Mucosa of rectum (tissue), 2 donors: ENCODE measurements around the gene PRKAR1B.

Source experiments
- H3K27ac ChIP-seq, 2 donors: one replicate each; pipeline ENCODE4 v1.7.0; 2013; ENCODE audit warnings: inconsistent platforms in 2 of 2, low read depth in 2 of 2, low read length in 2 of 2
- H3K27me3 ChIP-seq, 2 donors: one replicate each; pipeline ENCODE4 v1.7.0; 2013; ENCODE audit warnings: low read length in 2 of 2; ENCODE audit not compliant: control insufficient read depth in 2 of 2, insufficient read depth in 2 of 2
- H3K36me3 ChIP-seq, 2 donors: one replicate each; pipeline ENCODE4 v1.7.0; 2013; ENCODE audit warnings: low read length in 2 of 2; ENCODE audit not compliant: control insufficient read depth in 2 of 2, insufficient read depth in 2 of 2
- H3K4me1 ChIP-seq, 2 donors: one replicate each; pipeline ENCODE4 v1.7.0; 2013; ENCODE audit warnings: low read length in 2 of 2, mild to moderate bottlenecking in 1 of 2; ENCODE audit not compliant: control insufficient read depth in 2 of 2, insufficient read depth in 2 of 2
- H3K4me3 ChIP-seq, 2 donors: one replicate each; pipeline ENCODE4 v1.7.0; 2013; ENCODE audit warnings: low read length in 2 of 2
- H3K9ac ChIP-seq, 2 donors: one replicate each; pipeline ENCODE4 v1.7.0; 2013; ENCODE audit warnings: low read length in 2 of 2, low read depth in 1 of 2, mild to moderate bottlenecking in 1 of 2
- H3K9me3 ChIP-seq, 2 donors: one replicate each; pipeline ENCODE4 v1.7.0; 2013; ENCODE audit warnings: low read length in 2 of 2; ENCODE audit not compliant: control insufficient read depth in 2 of 2
- donor health status: healthy.
- donor health status: Normal muscosa, but diverticular disease.

PRKAR1B gene

GRCh38 chr7:727104-727805, at the start of gene PRKAR1B:
PRKAR1B (minus strand) TSS chr7:727281; CDS start chr7:711505, 15,776 bp downstream.
- Histone ChIP-seq H3K9ac (peak within 1 kb of the TSS; percentile 60 to 79), H3K36me3 (peaks cover 4 to 19% of the 10 kb centered on the region in 2 donors), H3K27ac (peak within 1 kb of the TSS; percentile 38 to 53), H3K4me3 (peak within 1 kb of the TSS; percentile 70 to 74), H3K27me3 (no peaks in the 10 kb centered on the region), H3K9me3 (no peaks in the 10 kb centered on the region), H3K4me1 (peaks cover 16 to 28% of the 10 kb centered on the region in 2 donors)

DNA sequence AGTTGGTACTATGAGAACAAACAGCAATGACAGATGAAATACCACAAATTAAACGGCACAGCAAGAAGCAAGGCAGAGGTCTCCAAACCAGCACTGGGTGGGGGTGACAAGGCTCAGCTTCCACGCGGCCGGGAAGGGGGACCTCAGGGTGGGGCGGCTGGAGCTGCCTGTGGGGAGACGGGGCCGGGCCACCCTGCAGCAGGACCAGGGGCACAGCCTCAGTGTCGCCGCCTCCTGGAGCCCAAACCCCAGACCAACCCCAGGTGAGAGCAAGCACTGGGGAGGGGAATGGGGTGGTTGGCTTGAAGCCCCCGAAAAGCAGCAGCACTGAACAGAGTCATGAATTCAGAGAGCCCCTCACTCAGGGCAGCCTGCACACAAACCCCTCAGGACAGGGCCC, 49.3 kb upstream of the PRKAR1B start:
- H3K27ac ChIP-seq: no peak overlapping the region
- H3K9ac ChIP-seq: no peak overlapping the region
- H3K4me1 ChIP-seq: peaks cover 0 to 7% of the 10 kb centered on the region in 2 donors
- no peak overlapping the region for H3K4me3 ChIP-seq
- peaks cover 34 to 35% of the 10 kb centered on the region in 2 donors for H3K36me3 ChIP-seq
- no peaks in the 10 kb centered on the region for H3K27me3 ChIP-seq
- no peaks in the 10 kb centered on the region for H3K9me3 ChIP-seq

DNA sequence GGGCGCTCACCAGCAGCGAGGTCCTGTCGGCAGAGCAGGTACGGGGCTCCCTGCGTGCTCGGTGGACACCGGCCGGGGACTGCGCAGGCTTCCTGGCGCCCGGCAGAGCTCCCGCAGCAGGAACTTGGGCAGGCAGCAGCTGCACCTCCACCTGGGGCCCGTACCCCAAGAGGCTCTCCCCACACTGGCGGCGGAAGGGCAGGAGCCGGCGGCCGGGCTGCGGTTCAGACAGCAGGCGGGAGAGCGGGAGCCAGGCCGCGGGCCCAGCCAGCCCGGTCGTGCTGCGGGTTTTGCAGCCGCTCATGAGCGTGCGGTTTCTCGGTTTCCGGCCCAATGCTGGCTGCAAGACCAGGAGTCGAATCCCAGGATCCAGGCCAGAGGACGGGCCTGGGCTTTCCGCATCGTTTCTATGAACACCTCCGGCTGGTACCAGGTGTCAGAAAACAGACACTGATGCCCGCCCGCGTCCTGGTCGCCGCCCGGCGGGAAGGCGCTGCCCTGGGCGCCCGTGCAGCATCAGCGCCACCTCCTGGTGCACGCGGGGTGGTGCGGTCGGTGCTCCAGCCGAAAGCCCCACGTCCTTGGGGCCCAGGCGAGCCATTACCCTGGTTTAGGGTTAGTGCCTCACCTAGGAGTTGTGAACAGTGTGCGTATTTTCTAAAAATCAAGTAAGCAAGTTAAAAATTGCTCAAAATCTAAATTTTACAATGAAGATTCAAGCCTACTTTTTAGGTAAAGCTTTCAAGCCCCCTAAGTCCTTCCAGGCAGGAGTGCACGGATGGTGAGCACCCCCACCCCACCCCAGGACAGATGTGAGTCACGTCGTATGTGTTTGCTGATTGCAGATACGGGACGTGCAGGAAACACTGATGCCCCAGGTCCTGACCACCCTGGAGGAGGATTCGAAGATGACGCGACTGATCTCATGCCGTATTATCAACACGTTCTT, 47.4 kb upstream of the PRKAR1B start:
- no peak overlapping the region for H3K4me3 ChIP-seq
- peaks cover 25 to 31% of the 10 kb centered on the region in 2 donors for H3K36me3 ChIP-seq
- H3K4me1 ChIP-seq: peaks cover 9 to 18% of the 10 kb centered on the region in 2 donors
- H3K27me3 ChIP-seq: no peaks in the 10 kb centered on the region
- H3K27ac ChIP-seq: no peak overlapping the region
- no peak overlapping the region for H3K9ac ChIP-seq
- no peaks in the 10 kb centered on the region for H3K9me3 ChIP-seq

GRCh38 chr7:773622-773915, 46.5 kb upstream of the PRKAR1B start:
- Histone ChIP-seq H3K4me1 (peaks cover 9 to 18% of the 10 kb centered on the region in 2 donors), H3K27ac (no peak overlapping the region), H3K27me3 (no peaks in the 10 kb centered on the region), H3K36me3 (peaks cover 24 to 29% of the 10 kb centered on the region in 2 donors), H3K9me3 (no peaks in the 10 kb centered on the region), H3K4me3 (no peak overlapping the region), H3K9ac (no peak overlapping the region)

DNA sequence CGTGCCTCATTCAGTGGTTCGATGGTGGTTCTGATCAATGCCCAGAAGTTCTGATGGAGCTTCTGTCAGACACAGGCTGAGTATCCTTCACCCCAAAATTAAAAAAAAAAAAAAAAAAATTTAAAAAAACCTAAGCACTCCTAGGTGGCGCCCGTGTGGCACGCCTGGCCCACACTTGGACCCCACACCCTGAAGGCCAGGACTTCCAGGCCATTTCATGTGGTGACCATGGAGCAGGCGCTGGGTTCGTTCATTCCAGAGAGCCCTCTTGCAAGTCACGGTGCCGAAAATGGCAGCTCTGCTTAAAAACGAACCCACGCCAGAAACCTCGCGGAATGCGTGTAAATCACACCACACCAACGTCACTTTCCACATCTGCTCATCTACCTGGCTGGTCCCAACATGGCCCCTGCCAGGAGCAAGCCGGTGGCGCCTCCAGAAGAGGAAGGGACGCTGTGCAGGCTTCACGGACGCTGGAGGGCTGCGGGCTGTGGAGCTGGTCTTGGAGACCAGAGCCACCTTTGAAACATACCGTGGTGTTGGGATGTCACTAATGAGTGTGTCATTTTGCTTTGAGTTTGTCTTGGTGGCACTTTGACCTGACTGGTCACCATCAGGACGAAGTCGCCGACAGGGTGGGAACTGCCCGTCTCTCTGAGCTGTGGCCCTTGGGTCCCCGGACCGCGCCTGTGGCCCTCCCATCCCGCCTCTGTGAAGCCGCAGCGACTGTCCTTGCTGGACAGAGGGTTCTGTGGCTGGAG, 46.0 kb upstream of the PRKAR1B start:
- Histone ChIP-seq H3K27me3 (no peaks in the 10 kb centered on the region), H3K27ac (no peak overlapping the region), H3K4me1 (peaks cover 9 to 21% of the 10 kb centered on the region in 2 donors), H3K36me3 (peaks cover 23 to 24% of the 10 kb centered on the region in 2 donors), H3K4me3 (no peak overlapping the region), H3K9me3 (no peaks in the 10 kb centered on the region), H3K9ac (no peak overlapping the region)

GRCh38 chr7:772392-772791, 45.3 kb upstream of the PRKAR1B start:
- Histone ChIP-seq H3K27me3 (no peaks in the 10 kb centered on the region), H3K4me1 (peaks cover 9 to 21% of the 10 kb centered on the region in 2 donors), H3K9ac (no peak overlapping the region), H3K9me3 (no peaks in the 10 kb centered on the region), H3K36me3 (peaks cover 21 to 23% of the 10 kb centered on the region in 2 donors), H3K27ac (no peak overlapping the region), H3K4me3 (no peak overlapping the region)

GRCh38 chr7:772005-772294, 44.9 kb upstream of the PRKAR1B start:
- Histone ChIP-seq H3K9ac (no peak overlapping the region), H3K9me3 (no peaks in the 10 kb centered on the region), H3K4me3 (no peak overlapping the region), H3K27me3 (no peaks in the 10 kb centered on the region), H3K36me3 (peaks cover 18 to 23% of the 10 kb centered on the region in 2 donors), H3K27ac (no peak overlapping the region), H3K4me1 (peaks cover 9 to 21% of the 10 kb centered on the region in 2 donors)

DNA sequence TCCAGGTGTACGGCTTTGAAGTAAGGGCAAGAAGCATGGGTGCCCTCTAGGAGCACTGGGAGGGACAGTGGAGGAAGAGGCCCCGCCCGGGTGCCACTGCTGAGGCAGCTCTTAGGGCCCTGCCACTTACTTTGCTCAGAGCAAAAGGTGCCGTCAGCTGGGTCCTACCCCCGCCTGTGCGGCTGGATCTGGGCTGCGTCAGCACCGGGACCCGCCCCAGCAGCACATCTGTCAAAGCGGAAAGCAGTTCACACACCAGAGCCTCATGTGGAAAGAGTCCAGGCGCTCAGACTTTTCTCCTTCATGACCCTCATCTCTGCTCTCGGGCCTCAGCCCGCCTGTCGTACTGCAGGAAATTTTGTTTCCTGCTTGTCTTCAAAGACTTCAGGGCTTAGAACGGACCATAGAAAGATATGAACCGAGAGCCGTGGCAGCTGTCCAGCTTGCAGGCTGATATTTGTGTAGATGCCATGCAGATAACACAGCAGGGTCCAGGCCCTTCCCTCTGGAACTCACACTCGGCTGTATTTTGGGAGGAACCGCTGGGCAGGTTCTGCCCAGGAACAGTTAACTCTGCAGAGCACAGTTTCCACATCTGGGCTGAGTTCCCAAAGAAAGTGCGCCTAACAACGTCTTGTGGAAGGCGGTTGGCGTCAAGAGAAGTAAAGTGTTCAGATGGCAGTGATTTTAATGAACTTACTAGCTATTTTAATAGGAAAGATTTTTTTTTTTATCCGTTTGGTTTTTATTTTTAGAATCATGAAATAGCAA, 44.3 kb upstream of the PRKAR1B start:
- H3K9me3 ChIP-seq: no peaks in the 10 kb centered on the region
- no peak overlapping the region for H3K9ac ChIP-seq
- no peak overlapping the region for H3K4me3 ChIP-seq
- H3K4me1 ChIP-seq: peaks cover 9 to 21% of the 10 kb centered on the region in 2 donors
- peaks cover 15 to 21% of the 10 kb centered on the region in 2 donors for H3K36me3 ChIP-seq
- peak overlapping the region; percentile 59 to 66 for H3K27ac ChIP-seq
- H3K27me3 ChIP-seq: no peaks in the 10 kb centered on the region

DNA sequence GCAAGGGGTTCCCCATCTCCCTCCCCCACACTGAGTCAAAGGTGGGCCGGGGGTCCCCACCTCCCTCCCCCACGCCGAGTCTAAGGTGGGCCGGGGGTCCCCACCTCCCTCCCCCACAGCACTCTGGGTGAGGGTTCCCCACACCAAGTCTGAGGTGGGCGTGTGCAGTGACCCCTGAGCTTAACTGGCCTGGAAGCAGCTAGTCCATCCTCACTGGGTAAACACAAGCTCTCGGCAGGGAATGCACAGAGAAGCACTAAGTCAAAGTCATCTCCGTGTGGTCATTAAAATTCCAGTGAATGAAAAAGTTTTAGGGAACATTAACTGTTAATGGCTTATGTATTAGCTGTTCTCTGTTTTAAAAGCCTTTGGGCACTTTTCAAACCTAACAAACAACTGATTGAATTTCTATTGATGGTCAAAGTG, 43.7 kb upstream of the PRKAR1B start:
- H3K9me3 ChIP-seq: no peaks in the 10 kb centered on the region
- H3K27ac ChIP-seq: peak overlapping the region; percentile 59 to 66
- no peaks in the 10 kb centered on the region for H3K27me3 ChIP-seq
- no peak overlapping the region for H3K4me3 ChIP-seq
- peak overlapping the region in 1 of 2 donors; percentile 37 for H3K9ac ChIP-seq
- H3K36me3 ChIP-seq: peaks cover 15 to 20% of the 10 kb centered on the region in 2 donors
- H3K4me1 ChIP-seq: peaks cover 9 to 21% of the 10 kb centered on the region in 2 donors
